Measurements from ENCODE around the gene CLEC16A.
"Not testable (repeated sequence)": the region's sequence is repeated elsewhere in the genome, so short reads cannot be mapped to it uniquely, and the experiment has no call there.

CLEC16A gene

GRCh38 chr16:10923650-10924214 lies 20.6 kb upstream of the CLEC16A start:
- DNase-seq (ENCODE audit: low spot score), result no peak
- POLR2A ChIA-PET (ENCODE audit: low non-redundant PET), result no interaction called here
- no peak for TF ChIP-seq CTCF (conservative IDR thresholded peaks at IDR 0.05; ENCODE audit: low read depth)
- no peak overlapping the region for H3K27ac ChIP-seq
- CTCF ChIA-PET, result interaction anchor here (0.6 kb wide), 1 partner anchor 45 kb away, joined by 3 read pairs; no protein-coding TSS in a partner anchor

GRCh38 chr16:10925285-10925684 lies 19.1 kb upstream of the CLEC16A start:
- H3K27ac ChIP-seq; CTCF ChIA-PET; POLR2A ChIA-PET (ENCODE audit: low non-redundant PET); DNase-seq (ENCODE audit: low spot score): not testable (repeated sequence)

GRCh38 chr16:10926094-10926493 lies 18.3 kb upstream of the CLEC16A start:
- TF ChIP-seq CTCF (conservative IDR thresholded peaks at IDR 0.05; ENCODE audit: low read depth), result no peak
- ChIA-PET CTCF (interaction anchor here (1.7 kb wide), 1 partner anchor 7 kb away, joined by 9 read pairs; no protein-coding TSS in a partner anchor), POLR2A (ENCODE audit: low non-redundant PET) (no interaction called here)
- H3K27ac ChIP-seq, result peak overlapping the region; percentile 24; the same call in 1 of the 2 replicates
- no peak for DNase-seq (ENCODE audit: low spot score)

- ChIA-PET POLR2A (ENCODE audit: low non-redundant PET) (no interaction called here), CTCF (interaction anchor here (0.6 to 1.7 kb wide), 3 partner anchors 8 to 330 kb away, joined by 3 to 9 read pairs (median 3); no protein-coding TSS in a partner anchor)
- no peak for DNase-seq (ENCODE audit: low spot score)
- TF ChIP-seq CTCF (conservative IDR thresholded peaks at IDR 0.05; ENCODE audit: low read depth), result no peak
- H3K27ac ChIP-seq, result no peak overlapping the region
Measured at GRCh38 chr16:10926867-10927266, 17.5 kb upstream of the CLEC16A start.

GRCh38 chr16:10927497-10928112 lies 16.8 kb upstream of the CLEC16A start:
- DNase-seq (ENCODE audit: low spot score), result no peak
- ChIA-PET POLR2A (ENCODE audit: low non-redundant PET) (no interaction called here), CTCF (interaction anchor here (0.6 to 1.7 kb wide), 2 partner anchors 9 to 329 kb away, joined by 3 to 9 read pairs; no protein-coding TSS in a partner anchor)
- H3K27ac ChIP-seq, result no peak overlapping the region
- TF ChIP-seq CTCF (conservative IDR thresholded peaks at IDR 0.05; ENCODE audit: low read depth), result no peak

GRCh38 chr16:10929097-10929496 lies 15.3 kb upstream of the CLEC16A start:
- H3K27ac ChIP-seq; DNase-seq (ENCODE audit: low spot score); POLR2A ChIA-PET (ENCODE audit: low non-redundant PET): not testable (repeated sequence)
- CTCF ChIA-PET, result interaction anchor here (0.6 kb wide), 1 partner anchor 22 kb away, joined by 5 read pairs; no protein-coding TSS in a partner anchor

- DNase-seq (ENCODE audit: low spot score), result no peak
- POLR2A ChIA-PET (ENCODE audit: low non-redundant PET), result no interaction called here
- TF ChIP-seq CTCF (conservative IDR thresholded peaks at IDR 0.05; ENCODE audit: low read depth), result no peak
- CTCF ChIA-PET, result interaction anchor here (0.6 to 1.0 kb wide), 2 partner anchors 8 to 11 kb away, joined by 3 read pairs; no protein-coding TSS in a partner anchor
- H3K27ac ChIP-seq, result peak overlapping the region; percentile 28; the same call in 1 of the 2 replicates
Measured at GRCh38 chr16:10929853-10930754, 14.3 kb upstream of the CLEC16A start.

Measured in RWPE1 (cell line).